ENCODE measurements around the gene SRSF3.
"Not testable (repeated sequence)": the region's sequence is repeated elsewhere in the genome, so short reads cannot be mapped to it uniquely, and the experiment has no call there.

The SRSF3 gene

DNA sequence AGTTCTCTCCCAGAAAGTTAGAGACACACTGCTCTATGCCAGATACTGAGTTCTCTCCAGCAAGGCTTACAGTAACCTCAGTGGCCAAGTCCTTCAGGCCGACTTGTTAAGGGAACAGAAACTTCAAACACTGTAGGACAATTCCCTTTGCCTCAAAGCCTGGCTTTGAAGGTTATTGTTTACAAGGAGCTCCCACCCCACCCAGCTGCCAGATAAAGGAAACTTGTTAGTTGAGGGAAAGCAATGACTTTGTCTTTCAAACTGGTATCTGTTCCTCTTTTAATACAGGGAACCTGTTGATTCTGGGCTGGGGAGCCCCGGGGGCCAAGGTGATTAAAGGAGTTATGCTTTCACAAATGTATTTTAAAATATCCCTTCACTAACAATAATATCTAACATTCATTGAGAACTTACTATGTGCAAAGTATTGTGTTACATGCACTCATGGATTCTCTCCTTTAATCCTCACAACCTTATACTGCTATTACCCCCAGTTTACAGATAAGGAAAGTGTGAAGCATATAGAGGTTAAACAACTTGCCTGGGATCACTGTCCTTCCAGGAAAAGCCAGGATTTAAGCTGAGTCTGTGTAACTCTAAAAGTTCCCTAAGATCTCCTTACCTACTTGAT is 56.8 kb downstream of the SRSF3 start:
- DNase-seq, result no peak

DNA sequence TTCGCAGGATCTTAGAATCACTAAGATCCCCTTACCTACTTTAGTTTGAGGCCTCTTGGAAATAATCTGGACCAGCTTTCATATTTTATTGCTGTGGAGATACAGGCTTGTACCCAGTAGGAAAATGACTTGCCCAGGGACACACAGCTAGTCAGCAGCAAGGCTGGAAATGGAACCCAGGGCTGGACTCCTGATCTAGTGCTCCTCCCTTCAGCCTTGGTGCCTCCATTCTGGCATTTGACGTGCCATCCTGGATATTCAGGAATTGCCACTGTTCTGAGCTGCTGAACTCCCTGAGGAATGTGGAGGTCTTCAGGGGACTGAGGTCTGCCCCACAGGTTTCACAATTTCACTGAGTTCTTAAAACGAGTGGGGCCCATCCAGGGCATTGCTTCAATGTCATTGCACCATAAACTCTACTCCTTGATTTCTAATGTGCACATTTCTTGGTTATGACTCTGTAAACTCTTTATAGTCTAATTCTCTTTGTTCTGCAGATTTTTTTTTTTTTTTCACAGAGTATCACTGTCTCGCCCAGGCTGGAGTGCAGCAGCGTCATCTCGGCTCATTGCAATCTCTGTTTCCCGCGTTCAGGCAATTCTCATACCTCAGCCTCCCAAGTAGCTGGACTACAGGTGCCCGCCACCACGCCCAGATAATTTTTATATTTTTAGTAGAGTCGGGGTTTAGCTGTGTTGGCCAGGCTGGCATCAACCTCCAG is 57.7 kb downstream of the SRSF3 start:
- DNase-seq, result no peak

DNA sequence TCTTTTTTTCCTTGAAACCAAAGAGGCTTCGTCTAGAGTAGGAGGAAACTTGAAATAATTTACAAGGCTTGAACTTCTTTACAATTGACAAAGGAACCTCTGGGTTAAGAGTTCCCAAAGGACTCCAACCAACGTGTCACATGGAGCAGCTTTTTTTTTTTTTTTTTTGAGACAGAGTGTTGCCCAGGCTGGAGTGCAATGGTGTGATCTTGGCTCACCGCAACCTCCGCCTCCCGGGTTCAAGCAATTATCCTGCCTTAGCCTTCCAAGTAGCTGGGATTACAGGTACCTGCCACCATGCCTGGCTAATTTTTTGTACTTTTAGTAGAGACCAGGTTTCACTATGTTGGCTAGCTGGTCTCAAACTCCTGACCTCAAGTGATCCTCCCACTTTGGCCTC is 60.3 kb downstream of the SRSF3 start:
- DNase-seq, result not testable (repeated sequence)
